ENCODE data around the gene DUSP22. TPM values are rescaled to one million over a fixed set of nuclear protein-coding genes. Genes with fewer than 3 reads are reported as not detected.

The DUSP22 gene
- total RNA-seq, 1 experiment from 2014 or later = 34.8 TPM

DNA sequence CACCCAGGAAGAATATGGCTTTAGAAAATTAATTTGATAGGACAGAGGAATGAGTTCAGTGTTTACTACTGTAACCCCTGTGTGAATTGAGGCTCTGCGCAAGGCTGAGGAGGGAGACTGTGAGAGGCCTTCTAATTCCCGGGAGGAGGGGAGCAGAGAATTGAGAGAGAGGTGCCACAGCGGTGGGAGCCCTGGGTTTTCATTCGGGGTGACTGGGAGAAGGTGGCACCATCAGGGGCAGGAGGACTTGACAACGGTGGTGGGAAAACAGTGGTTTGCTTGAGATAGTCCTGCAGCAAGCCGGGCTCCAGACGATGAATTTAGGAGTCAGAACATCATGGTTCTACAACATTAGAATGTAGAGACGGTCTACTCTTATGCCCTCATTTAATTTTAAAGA lies 9.2 kb downstream of the DUSP22 start:
- TF ChIP-seq, protein P1, sequence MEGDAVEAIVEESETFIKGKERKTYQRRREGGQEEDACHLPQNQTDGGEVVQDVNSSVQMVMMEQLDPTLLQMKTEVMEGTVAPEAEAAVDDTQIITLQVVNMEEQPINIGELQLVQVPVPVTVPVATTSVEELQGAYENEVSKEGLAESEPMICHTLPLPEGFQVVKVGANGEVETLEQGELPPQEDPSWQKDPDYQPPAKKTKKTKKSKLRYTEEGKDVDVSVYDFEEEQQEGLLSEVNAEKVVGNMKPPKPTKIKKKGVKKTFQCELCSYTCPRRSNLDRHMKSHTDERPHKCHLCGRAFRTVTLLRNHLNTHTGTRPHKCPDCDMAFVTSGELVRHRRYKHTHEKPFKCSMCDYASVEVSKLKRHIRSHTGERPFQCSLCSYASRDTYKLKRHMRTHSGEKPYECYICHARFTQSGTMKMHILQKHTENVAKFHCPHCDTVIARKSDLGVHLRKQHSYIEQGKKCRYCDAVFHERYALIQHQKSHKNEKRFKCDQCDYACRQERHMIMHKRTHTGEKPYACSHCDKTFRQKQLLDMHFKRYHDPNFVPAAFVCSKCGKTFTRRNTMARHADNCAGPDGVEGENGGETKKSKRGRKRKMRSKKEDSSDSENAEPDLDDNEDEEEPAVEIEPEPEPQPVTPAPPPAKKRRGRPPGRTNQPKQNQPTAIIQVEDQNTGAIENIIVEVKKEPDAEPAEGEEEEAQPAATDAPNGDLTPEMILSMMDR (IDR thresholded peaks at IDR 0.05) = no peak
- TF ChIP-seq, protein P2, sequence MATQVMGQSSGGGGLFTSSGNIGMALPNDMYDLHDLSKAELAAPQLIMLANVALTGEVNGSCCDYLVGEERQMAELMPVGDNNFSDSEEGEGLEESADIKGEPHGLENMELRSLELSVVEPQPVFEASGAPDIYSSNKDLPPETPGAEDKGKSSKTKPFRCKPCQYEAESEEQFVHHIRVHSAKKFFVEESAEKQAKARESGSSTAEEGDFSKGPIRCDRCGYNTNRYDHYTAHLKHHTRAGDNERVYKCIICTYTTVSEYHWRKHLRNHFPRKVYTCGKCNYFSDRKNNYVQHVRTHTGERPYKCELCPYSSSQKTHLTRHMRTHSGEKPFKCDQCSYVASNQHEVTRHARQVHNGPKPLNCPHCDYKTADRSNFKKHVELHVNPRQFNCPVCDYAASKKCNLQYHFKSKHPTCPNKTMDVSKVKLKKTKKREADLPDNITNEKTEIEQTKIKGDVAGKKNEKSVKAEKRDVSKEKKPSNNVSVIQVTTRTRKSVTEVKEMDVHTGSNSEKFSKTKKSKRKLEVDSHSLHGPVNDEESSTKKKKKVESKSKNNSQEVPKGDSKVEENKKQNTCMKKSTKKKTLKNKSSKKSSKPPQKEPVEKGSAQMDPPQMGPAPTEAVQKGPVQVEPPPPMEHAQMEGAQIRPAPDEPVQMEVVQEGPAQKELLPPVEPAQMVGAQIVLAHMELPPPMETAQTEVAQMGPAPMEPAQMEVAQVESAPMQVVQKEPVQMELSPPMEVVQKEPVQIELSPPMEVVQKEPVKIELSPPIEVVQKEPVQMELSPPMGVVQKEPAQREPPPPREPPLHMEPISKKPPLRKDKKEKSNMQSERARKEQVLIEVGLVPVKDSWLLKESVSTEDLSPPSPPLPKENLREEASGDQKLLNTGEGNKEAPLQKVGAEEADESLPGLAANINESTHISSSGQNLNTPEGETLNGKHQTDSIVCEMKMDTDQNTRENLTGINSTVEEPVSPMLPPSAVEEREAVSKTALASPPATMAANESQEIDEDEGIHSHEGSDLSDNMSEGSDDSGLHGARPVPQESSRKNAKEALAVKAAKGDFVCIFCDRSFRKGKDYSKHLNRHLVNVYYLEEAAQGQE (IDR thresholded peaks at IDR 0.05; ENCODE audit: insufficient read depth in 1 of 2, low read depth in 2 of 2, low read length in 1 of 2) = no peak
- TF ChIP-seq TCF7L2 (IDR thresholded peaks at IDR 0.05; ENCODE audit: low read depth, low read length) = no peak
- TF ChIP-seq SIN3A (IDR thresholded peaks at IDR 0.05; ENCODE audit: borderline replicate concordance, insufficient read depth, low read depth, low read length) = no peak
- no peak for TF ChIP-seq POLR2AphosphoS5 (IDR thresholded peaks at IDR 0.05; ENCODE audit: low read depth, low read length)
- no peak for DNase-seq (ENCODE audit: low read depth, low spot score)
- BruUV-seq (replicated peaks) = no TSS peak
- ATAC-seq = no peak
- H3K36me3 ChIP-seq (ENCODE audit: control insufficient read depth, insufficient read depth, low read length) = no peaks in the 10 kb centered on the region
- no peaks in the 10 kb centered on the region for H3K27me3 ChIP-seq (ENCODE audit: control insufficient read depth, insufficient read depth, low read length)
- in situ Hi-C loops (cut with HindIII; ENCODE audit: low pct_unique_long_range_greater_than_20kb, low sequenced_read_pairs) = no loop called here
- H3K4me1 ChIP-seq (ENCODE audit: control insufficient read depth, insufficient read depth, low read length) = no peaks in the 10 kb centered on the region
- no peak overlapping the region for H3K27ac ChIP-seq (ENCODE audit: low read length)
- ChIA-PET POLR2A (no interaction called here), CTCF (no interaction called here)
- no peaks in the 10 kb centered on the region for H3K9me3 ChIP-seq (ENCODE audit: control insufficient read depth, insufficient read depth, low read depth, low read length)
- no peak overlapping the region for H3K4me3 ChIP-seq (ENCODE audit: low read depth in 2 of 2, low read length in 2 of 2)
- intact Hi-C loops (cut with micrococcal nuclease; ENCODE audit: unreplicated experiment) = no loop called here

DNA sequence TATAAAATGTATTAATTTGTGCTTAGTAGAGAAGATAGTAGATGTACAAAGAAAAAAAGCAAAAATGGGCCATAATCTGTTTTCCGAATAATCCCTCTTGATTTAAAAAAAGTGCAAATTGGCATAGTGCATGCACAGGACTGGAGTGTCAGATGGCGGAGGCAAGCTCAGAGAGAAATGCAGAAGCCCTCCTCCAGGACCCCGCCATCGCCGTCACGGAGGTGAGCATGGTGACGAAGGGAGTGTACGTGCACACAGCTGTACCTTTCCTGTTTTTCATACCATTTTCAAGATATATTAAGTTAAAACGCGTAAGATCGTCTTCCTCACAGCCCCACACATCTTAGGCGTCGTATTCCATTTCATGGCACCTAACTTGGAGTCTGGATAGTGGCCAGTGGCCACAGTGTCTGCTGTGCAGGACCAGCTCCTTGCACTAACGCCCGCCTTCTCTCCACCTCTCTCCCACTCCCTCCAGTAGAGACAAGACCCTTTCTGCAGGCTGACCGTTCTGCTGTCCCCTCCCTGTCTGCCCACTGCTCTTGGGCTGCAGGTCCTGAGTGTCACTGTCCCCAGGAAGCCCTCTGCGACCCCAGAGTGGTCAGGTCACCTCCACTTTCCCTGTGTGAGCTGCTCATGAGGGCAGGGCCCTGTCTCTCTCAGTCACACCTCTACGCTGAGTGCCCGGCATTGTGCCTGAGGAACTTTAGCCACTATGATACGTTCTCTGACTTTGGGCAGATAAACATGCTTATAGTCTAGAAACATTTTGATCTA lies 9.8 kb downstream of the DUSP22 start:
- intact Hi-C loops (cut with micrococcal nuclease; ENCODE audit: unreplicated experiment) (no loop called here), in situ Hi-C loops (cut with HindIII; ENCODE audit: low pct_unique_long_range_greater_than_20kb, low sequenced_read_pairs) (no loop called here)
- TF ChIP-seq, protein P1 (IDR thresholded peaks at IDR 0.05) = no peak
- TF ChIP-seq SIN3A (IDR thresholded peaks at IDR 0.05; ENCODE audit: borderline replicate concordance, insufficient read depth, low read depth, low read length) (no peak), POLR2AphosphoS5 (IDR thresholded peaks at IDR 0.05; ENCODE audit: low read depth, low read length) (no peak), TCF7L2 (IDR thresholded peaks at IDR 0.05; ENCODE audit: low read depth, low read length) (no peak)
- TF ChIP-seq, protein P2 (IDR thresholded peaks at IDR 0.05; ENCODE audit: insufficient read depth in 1 of 2, low read depth in 2 of 2, low read length in 1 of 2) = no peak
- no peaks in the 10 kb centered on the region for H3K36me3 ChIP-seq (ENCODE audit: control insufficient read depth, insufficient read depth, low read length)
- no peak for ATAC-seq
- BruUV-seq (replicated peaks) = no TSS peak
- CTCF ChIA-PET = no interaction called here
- H3K9me3 ChIP-seq (ENCODE audit: control insufficient read depth, insufficient read depth, low read depth, low read length) = no peaks in the 10 kb centered on the region
- POLR2A ChIA-PET = no interaction called here
- H3K4me3 ChIP-seq (ENCODE audit: low read depth in 2 of 2, low read length in 2 of 2) = no peak overlapping the region
- no peaks in the 10 kb centered on the region for H3K27me3 ChIP-seq (ENCODE audit: control insufficient read depth, insufficient read depth, low read length)
- H3K4me1 ChIP-seq (ENCODE audit: control insufficient read depth, insufficient read depth, low read length) = no peaks in the 10 kb centered on the region
- no peak for DNase-seq (ENCODE audit: low read depth, low spot score)
- H3K27ac ChIP-seq (ENCODE audit: low read length) = no peak overlapping the region
